ENCODE results near the gene CLCN5.

Gene CLCN5

GRCh38 chrX:50075630-50076339 is 153.4 kb downstream of the CLCN5 start:
- no peak for DNase-seq (ENCODE audit: low read depth in 4 of 4, low spot score in 1 of 4)

GRCh38 chrX:50081282-50081889 is 159.0 kb downstream of the CLCN5 start:
- no peak for DNase-seq (ENCODE audit: low read depth in 4 of 4, low spot score in 1 of 4)

DNA sequence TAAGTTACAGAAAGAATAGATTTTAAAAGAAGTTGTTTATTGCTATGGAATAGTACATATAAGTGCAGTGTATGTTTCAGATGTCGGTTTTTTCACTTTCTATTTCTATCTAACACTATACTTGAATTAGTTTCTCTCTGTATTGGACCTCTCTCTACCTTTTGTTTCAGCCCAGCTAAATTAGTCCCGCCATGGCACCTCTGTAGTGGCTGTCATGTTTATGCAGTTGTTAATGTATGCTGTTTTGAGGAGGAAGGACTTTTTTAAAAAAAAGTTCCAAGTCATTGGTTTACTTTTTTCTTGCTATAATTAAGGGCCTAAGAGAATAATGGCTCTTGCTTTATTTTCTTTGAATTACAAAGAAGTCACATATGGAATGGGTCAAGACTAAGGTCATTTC is 160.3 kb downstream of the CLCN5 start:
- DNase-seq (ENCODE audit: low read depth in 4 of 4, low spot score in 1 of 4), result no peak

GRCh38 chrX:50088645-50089044 is 166.2 kb downstream of the CLCN5 start:
- no peak for DNase-seq (ENCODE audit: low read depth in 4 of 4, low spot score in 1 of 4)

DNA sequence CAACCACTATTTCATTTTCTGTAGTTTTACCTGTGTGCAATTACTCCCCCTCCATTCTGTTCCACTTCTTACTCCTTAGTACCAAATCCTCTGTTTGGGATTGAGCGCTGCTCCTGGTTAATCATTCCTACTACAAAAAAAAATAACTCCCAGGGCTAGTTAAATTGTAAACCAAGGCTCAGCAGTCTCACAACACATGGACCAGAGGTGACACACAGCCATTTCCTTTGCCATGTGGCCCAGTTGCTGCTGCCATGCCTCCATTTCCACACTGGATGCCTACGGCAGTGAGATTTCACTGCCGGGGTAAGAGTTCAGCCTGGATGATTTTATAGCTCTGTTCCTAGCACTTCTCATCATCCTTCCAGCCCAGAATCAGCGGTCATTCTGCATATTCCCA is 171.2 kb downstream of the CLCN5 start:
- no peak for DNase-seq (ENCODE audit: low read depth in 4 of 4, low spot score in 1 of 4)

- DNase-seq (ENCODE audit: low read depth in 4 of 4, low spot score in 1 of 4), result no peak
These were observed 174.7 kb downstream of the CLCN5 start for GRCh38 chrX:50097071-50097470.

- DNase-seq (ENCODE audit: low read depth in 4 of 4, low spot score in 1 of 4), result no peak
These were observed 175.8 kb downstream of the CLCN5 start for GRCh38 chrX:50098241-50098640.

DNA sequence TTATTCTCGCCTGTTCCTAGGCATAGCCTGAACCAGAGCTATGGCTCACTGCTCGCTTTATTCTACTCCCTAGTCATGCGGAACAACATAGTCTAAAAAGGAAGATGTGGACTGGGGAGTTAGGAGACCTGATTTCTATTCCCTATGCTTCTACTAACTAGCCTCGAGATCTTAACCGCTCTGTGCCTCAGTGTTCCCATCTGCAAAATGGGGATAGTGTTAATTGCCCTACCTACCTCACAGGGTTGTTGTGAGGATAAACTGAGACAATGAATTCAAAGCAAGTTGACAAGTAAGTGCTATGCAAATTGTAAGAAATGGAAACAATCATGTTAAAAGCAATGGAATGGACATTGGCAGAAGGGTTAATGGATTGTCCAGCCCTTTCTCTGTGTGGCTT is 176.4 kb downstream of the CLCN5 start:
- no peak for DNase-seq (ENCODE audit: low read depth in 4 of 4, low spot score in 1 of 4)

- no peak for DNase-seq (ENCODE audit: low read depth in 4 of 4, low spot score in 1 of 4)
These were observed 176.9 kb downstream of the CLCN5 start for GRCh38 chrX:50099331-50099730.

- no peak for DNase-seq (ENCODE audit: low read depth in 4 of 4, low spot score in 1 of 4)
These were observed 177.8 kb downstream of the CLCN5 start for GRCh38 chrX:50100188-50100587.

DNA sequence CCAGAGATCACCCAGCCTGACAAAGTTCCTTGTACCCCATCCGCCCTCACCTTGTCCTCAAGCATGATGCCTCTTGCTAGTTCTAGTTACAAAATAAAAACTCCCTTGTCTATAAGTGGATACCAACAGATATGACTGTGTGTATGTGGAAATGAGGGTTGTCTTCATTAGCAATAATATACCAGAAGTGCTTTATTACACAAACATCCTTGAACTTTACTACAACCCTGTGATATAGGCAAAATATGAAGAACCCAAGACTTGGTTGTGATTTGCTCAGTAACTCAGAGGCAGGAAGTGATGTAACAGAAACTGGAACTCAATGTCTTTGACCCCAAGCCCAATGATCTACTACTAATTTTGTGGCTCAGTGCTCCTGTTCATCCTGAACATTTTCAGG is 180.8 kb downstream of the CLCN5 start:
- DNase-seq (ENCODE audit: low read depth in 4 of 4, low spot score in 1 of 4), result no peak

- DNase-seq (ENCODE audit: low read depth in 4 of 4, low spot score in 1 of 4), result no peak
These were observed 181.6 kb downstream of the CLCN5 start for GRCh38 chrX:50103866-50104566.

DNA sequence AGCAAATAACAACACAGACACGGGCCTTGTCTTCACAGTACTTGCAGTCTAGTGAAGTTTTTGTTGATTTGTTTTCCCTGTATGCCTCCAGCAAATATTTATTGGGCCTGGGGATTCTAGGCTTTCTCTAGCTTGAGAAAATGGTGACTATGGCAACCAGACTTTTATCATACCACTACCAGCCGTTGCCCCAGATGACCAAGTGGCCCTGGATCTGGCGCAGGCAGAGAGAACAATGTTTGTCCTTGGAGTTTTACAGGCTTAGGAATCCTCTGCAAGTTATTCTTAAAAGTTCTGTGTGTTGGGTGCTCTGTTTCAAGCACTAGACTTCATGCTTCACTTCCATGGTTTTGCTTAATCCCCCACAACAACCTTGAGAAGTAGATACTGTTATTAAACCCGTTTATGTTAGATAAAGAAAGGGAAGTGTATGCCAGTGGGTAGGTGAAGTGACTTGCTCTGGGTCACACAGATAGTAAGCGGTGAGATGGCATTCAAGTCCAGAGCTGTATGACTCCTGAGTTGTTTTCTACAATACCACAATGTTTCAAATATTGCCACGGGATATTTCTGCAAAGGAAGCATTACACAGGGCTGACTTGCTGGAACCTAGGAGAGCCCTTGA is 183.8 kb downstream of the CLCN5 start:
- no peak for DNase-seq (ENCODE audit: low read depth in 4 of 4, low spot score in 1 of 4)

GRCh38 chrX:50107470-50107869 is 185.1 kb downstream of the CLCN5 start:
- DNase-seq (ENCODE audit: low read depth in 4 of 4, low spot score in 1 of 4), result no peak

- DNase-seq (ENCODE audit: low read depth in 4 of 4, low spot score in 1 of 4), result no peak
These were observed 185.9 kb downstream of the CLCN5 start for GRCh38 chrX:50108264-50108663.

DNA sequence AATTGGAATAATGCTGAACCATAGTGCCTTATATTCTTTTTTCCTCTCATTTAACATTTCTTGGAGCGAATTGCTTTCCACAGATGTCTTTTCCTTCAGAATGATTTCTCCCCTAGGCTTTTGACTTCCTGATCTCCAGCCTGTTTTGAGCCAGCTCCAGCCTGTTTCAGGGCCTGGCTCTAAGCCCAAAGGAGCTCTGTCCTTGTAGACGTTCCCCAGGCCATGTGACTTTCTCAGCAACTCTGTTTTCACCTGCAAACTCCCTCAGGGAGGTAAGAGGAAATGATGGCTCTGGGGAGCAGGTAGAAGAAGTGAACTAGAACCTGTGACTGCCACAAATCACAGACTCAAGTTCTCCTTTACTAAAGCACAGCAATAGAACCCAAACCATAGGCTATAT is 189.3 kb downstream of the CLCN5 start:
- DNase-seq (ENCODE audit: low read depth in 4 of 4, low spot score in 1 of 4), result no peak

GRCh38 chrX:50114113-50114512 is 191.7 kb downstream of the CLCN5 start:
- no peak for DNase-seq (ENCODE audit: low read depth in 4 of 4, low spot score in 1 of 4)

GRCh38 chrX:50115973-50116372 is 193.6 kb downstream of the CLCN5 start:
- DNase-seq (ENCODE audit: low read depth in 4 of 4, low spot score in 1 of 4), result no peak

GRCh38 chrX:50117476-50117875 is 195.1 kb downstream of the CLCN5 start:
- DNase-seq (ENCODE audit: low read depth in 4 of 4, low spot score in 1 of 4), result no peak

DNA sequence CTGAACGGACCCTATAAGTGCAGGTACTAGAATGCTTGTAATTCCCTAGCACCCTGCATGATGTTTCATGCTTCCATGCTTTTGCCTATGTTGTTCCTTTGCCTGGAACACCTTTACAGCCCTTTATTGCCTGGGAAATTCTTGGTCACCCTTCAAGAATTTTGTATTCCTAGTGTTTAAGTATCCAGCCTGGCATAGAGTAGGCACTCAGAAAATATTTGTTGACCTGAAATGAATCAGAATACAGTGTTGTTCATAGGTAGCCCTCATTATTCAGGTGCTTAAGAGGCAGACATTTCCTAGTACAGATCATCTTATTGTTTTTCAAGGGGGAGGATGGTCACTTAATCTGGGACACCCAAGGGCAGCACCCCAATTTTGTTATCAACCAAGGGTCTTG is 203.1 kb downstream of the CLCN5 start:
- DNase-seq (ENCODE audit: low read depth in 4 of 4, low spot score in 1 of 4), result no peak

DNA sequence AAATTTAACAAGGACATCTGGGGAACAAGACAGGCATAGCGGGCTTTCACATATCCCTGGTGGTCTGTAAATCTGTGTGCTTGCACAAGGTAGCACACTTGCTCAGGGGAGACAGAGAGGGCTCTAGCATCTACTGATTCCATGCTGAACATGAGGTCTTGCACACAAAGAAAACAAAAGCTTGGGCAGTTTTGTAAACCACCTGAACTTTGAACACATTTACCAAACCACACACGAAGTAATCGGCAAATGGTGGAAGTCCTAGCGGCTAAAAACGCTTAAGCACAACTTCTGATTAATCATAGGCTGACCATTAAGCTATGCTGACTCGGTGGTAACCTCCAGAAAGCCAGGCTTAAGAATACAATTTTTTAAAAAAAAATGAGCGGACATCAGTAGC is 225.6 kb downstream of the CLCN5 start:
- no peak for DNase-seq (ENCODE audit: low read depth in 4 of 4, low spot score in 1 of 4)
